ENCODE data around the gene TNRC6B.
"Not testable (repeated sequence)": the region's sequence is repeated elsewhere in the genome, so short reads cannot be mapped to it uniquely, and the experiment has no call there.

Gene TNRC6B

DNA sequence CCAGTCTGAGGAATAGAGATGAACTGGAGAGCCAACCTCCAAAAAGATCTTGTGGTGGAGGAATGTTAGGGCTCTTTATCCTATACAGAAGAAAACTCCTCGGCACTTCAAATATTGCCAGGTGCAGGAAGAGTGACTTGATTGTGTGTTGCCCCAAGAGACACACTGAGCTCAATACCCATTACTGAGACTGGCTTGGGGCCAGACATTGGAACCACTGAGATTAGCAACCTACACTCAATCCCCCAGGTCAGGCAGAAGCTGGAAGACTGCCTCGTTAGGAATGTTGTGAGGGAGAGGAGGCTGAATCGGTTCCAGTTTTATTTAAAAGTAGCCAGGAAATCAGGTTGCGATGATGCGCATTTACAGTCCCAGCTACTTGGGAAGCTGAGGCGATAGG is 190.3 kb downstream of the TNRC6B start:
- DNase-seq: no peak

DNA sequence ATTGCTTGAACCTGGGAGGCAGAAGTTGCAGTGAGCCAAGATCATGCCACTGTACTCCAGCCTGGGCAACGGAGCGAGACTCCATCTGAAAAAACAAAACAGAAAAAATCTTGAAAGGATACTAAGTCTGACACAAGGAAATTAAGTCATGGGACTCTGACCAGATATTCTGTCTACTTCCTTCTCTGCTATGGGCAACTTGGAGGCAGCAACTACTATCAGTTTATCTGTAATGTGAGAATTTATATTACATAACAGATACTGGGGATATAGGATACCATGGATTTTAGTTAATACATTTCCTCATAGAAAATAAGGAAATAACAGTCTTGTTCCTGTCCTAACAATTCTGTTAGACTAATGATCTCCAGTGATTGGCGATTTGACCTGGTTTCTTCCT is 191.1 kb downstream of the TNRC6B start:
- DNase-seq: no peak

DNA sequence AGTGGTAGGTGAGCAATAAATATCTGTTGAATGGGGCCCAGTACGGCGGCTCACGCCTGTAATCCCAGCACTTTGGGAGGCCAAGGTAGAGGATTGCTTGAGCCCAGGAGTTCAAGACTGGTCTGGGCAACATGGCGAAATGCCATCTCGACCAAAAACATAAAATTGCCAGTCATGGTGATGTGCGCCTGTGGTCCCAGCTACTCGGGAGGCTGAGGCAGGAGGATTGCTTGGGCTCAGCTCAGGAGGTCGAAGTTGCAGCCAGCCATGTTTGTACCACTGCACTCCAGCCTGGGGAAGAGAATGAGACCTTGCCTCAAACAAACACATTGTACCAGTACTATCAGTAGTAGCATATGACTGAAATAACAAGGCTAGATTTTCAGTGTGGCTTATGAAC is 196.8 kb downstream of the TNRC6B start:
- no peak for DNase-seq

- no peak for DNase-seq
Observed at GRCh38 chr22:40376149-40376548, 198.4 kb downstream of the TNRC6B start.

DNA sequence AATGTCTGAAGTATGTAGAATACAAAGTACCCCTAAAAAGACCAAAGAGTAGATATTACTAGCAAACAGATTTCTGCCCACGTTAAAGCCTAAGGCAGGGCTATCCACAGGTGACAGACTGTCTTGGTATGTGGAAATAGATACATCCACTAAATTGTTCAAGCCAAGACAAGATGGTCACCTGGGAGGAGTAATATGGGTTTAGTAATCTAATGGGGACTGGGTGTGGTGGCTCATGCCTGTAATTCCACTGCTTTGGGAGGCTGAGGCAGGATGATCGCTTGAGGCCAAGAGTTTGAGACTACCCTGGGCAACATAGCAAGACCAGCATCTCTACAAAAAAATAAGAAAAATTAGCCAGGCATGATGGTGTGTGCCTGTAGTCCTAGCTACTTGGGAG is 200.2 kb downstream of the TNRC6B start:
- DNase-seq: no peak

- DNase-seq: not testable (repeated sequence)
Observed at GRCh38 chr22:40378448-40378847, 200.7 kb downstream of the TNRC6B start.

DNA sequence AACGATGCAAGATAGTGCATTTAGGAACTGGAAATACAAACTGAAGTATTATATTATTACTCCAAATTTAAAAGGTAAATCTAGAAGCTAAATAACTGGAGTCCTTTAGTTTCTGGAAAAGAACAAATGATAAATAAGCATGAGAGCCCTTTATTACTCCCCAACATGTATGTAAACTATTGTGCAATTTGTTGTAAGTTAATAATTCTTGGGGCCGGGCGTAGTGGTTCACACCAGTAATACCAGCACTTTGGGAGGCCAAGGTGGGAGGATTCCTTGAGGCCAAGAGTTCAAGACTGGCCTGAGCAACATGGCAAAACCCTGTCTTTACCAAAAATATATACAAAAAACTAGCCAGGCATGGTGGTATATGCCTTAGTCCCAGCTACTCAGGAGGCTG is 203.7 kb downstream of the TNRC6B start:
- DNase-seq: no peak

- DNase-seq: no peak
Observed at GRCh38 chr22:40383905-40384304, 206.2 kb downstream of the TNRC6B start.

DNA sequence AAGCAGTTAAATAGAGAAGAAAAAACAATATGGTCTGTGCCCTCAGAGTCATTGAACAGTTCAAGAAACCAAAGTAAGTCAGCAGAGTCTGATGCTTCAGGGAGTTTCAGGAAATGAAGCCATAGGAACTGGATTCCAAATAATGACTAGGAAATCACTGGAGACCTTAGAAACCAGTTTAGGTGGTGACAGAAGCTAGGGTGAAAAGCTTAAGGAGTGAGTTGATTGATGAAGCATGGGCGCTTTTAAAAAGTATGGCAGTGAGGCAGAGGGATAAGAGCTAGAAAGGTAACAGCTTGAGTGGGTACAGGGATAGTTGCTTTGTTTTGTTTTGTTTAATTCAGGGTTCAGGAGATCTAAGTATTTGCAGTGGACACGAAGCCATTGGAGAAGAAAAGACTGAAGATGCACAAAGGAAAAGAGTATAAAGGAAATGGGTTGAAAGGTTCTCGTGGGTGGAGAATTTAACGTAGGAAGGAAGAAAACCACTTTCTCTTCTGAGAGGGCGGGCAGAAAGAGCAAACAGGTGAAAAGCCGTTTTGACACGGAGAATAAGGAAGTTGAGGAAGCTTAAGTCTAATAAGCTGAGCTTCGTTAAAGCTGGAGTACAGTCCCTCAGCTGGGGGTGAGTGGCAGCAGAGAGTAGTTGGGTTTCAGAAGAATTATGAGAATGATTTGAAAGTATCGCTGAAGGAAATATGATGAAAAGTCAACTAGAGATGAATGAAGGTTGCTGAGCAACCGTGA is 207.5 kb downstream of the TNRC6B start:
- DNase-seq: no peak

All from stimulated activated CD4-positive, alpha-beta T cell treated with anti-CD3 and anti-CD28 coated beads, Interleukin-2, amount 100 ng/mL, for 24 hours (primary cell).